H1 (cell line): ENCODE measurements around the gene LY6G6C. TPM values are rescaled to one million over a fixed set of nuclear protein-coding genes. Genes with fewer than 3 reads are reported as not detected.

Experiments used
- CTCF ChIA-PET: fragments of 300-600 bp; sonication (Branson Sonifier 250); formaldehyde crosslinking; loops from one replicate; lab custom pipeline; 2021; ENCODE audit not compliant: partially characterized antibody; lab: Charles Lee
- POLR2A ChIA-PET: fragments of 300-600 bp; sonication (Branson Sonifier 250); formaldehyde crosslinking; loops from one replicate; lab custom pipeline; 2021; ENCODE audit warnings: inconsistent platforms; ENCODE audit not compliant: partially characterized antibody; lab: Charles Lee
- DNase-seq, 2 experiments: peaks; one replicate each; pipeline versions ENCODE4 v3.0.0 to v3.0.0-alpha.2; 2010 to 2022; ENCODE audit warnings: low spot score in 2 of 2, low read depth in 1 of 2, mixed read lengths in 1 of 2
- FAIRE-seq: peaks from 2 replicates; lab custom pipeline; 2011; peaks lifted over from hg19 to GRCh38; lab: Jason Lieb, UNC
- H2AFZ ChIP-seq: 2 replicates; pipeline ENCODE4 v1.8.1; 2012; ENCODE audit warnings: low read length, inconsistent platforms
- H2AK5ac ChIP-seq: 2 replicates; pipeline ENCODE4 v1.6.1; 2013; ENCODE audit warnings: low read depth, low read length
- H2BK120ac ChIP-seq: replicated peaks from 2 replicates; pipeline ENCODE3; 2013; ENCODE audit warnings: low read depth, low read length, inconsistent platforms
- H2BK12ac ChIP-seq: 2 replicates; pipeline ENCODE4 v1.6.1; 2013; ENCODE audit warnings: low read depth, low read length
- H2BK15ac ChIP-seq: 2 replicates; pipeline ENCODE4 v1.6.1; 2013; ENCODE audit warnings: low read length
- H2BK20ac ChIP-seq: 2 replicates; pipeline ENCODE4 v1.6.1; 2013; ENCODE audit warnings: low read length
- H2BK5ac ChIP-seq: 2 replicates; pipeline ENCODE4 v1.6.1; 2013; ENCODE audit warnings: low read depth, low read length
- H3K14ac ChIP-seq: 2 replicates; pipeline ENCODE4 v1.6.1; 2013; ENCODE audit warnings: inconsistent platforms; ENCODE audit not compliant: insufficient read length
- H3K18ac ChIP-seq: 2 replicates; pipeline ENCODE4 v1.6.1; 2013; ENCODE audit warnings: low read length; ENCODE audit errors: extremely low read depth
- H3K23ac ChIP-seq: 2 replicates; pipeline ENCODE4 v1.6.1; 2013; ENCODE audit warnings: inconsistent platforms; ENCODE audit not compliant: insufficient read length
- H3K23me2 ChIP-seq: 2 replicates; pipeline ENCODE4 v1.6.1; 2013; ENCODE audit warnings: low read depth, low read length
- H3K27ac ChIP-seq: 2 replicates; pipeline ENCODE4 v1.6.1; 2011; ENCODE audit warnings: low read depth, low read length, inconsistent platforms
- H3K27me3 ChIP-seq, 4 experiments: replicated peaks in 1 of 4; 1 replicate in 1 of 4; 2 replicates in 3 of 4; pipeline versions ENCODE4 v1.6.1 to v1.8.1; 2011 to 2013; ENCODE audit warnings: low read length in 3 of 4, mild to moderate bottlenecking in 3 of 4, inconsistent platforms in 2 of 4, mixed read lengths in 2 of 4, moderate library complexity in 1 of 4; ENCODE audit not compliant: control insufficient read depth in 3 of 4, insufficient read depth in 3 of 4; ENCODE audit errors: extremely low read depth in 1 of 4
- H3K36me3 ChIP-seq, 4 experiments: 2 replicates each; pipeline versions ENCODE4 v1.6.1 to v1.8.1; 2011 to 2013; ENCODE audit warnings: mild to moderate bottlenecking in 4 of 4, low read length in 3 of 4, moderate library complexity in 2 of 4, control low read depth in 1 of 4, inconsistent platforms in 1 of 4; ENCODE audit not compliant: insufficient read depth in 4 of 4, control insufficient read depth in 2 of 4
- H3K4ac ChIP-seq: replicated peaks from 2 replicates; pipeline ENCODE3; 2013; ENCODE audit warnings: low read length, low read depth, mixed read lengths, inconsistent platforms; ENCODE audit not compliant: insufficient read length
- H3K4me1 ChIP-seq, 4 experiments: replicated peaks in 1 of 4; 1 replicate in 1 of 4; 2 replicates in 3 of 4; pipeline versions ENCODE4 v1.6.1 to v1.8.1; 2011 to 2013; ENCODE audit warnings: low read length in 3 of 4, inconsistent platforms in 2 of 4, mixed read lengths in 1 of 4; ENCODE audit not compliant: insufficient read depth in 4 of 4, control insufficient read depth in 3 of 4
- H3K4me2 ChIP-seq, 2 experiments: 2 replicates each; pipeline versions ENCODE4 v1.6.1 to v1.8.1; 2011 to 2013; ENCODE audit warnings: low read depth in 2 of 2, low read length in 2 of 2, control low read depth in 1 of 2, inconsistent platforms in 1 of 2, mild to moderate bottlenecking in 1 of 2; ENCODE audit not compliant: insufficient read depth in 1 of 2
- H3K4me3 ChIP-seq, 4 experiments: fragments of 200-600, 300-600 bp in 1 of 4; sonication (generic), shearing (Covaris generic), sonication (Bioruptor Twin) in 1 of 4; 2 replicates each; pipeline versions ENCODE4 v1.5.1 to v1.8.1; 2011 to 2016; ENCODE audit warnings: low read length in 4 of 4, low read depth in 3 of 4, control low read depth in 2 of 4, inconsistent platforms in 2 of 4, mild to moderate bottlenecking in 2 of 4, mixed read lengths in 1 of 4, moderate library complexity in 1 of 4; ENCODE audit not compliant: insufficient read depth in 2 of 4; ENCODE audit errors: extremely low read depth in 1 of 4
- H3K56ac ChIP-seq: replicated peaks from 2 replicates; pipeline ENCODE3; 2013; ENCODE audit warnings: low read depth, mild to moderate bottlenecking, mixed read lengths, low read length, inconsistent platforms; ENCODE audit not compliant: insufficient read length
- H3K79me1 ChIP-seq: 2 replicates; pipeline ENCODE4 v1.6.1; 2013; ENCODE audit warnings: low read depth, low read length, control low read depth
- H3K79me2 ChIP-seq, 2 experiments: 2 replicates each; pipeline versions ENCODE4 v1.6.1 to v1.8.1; 2012 to 2013; ENCODE audit warnings: low read length in 2 of 2, mild to moderate bottlenecking in 2 of 2, inconsistent platforms in 1 of 2; ENCODE audit not compliant: insufficient read depth in 2 of 2, control insufficient read depth in 1 of 2
- H3K9ac ChIP-seq, 4 experiments: replicated peaks in 1 of 4; 1 replicate in 1 of 4; 2 replicates in 3 of 4; pipeline versions ENCODE4 v1.6.1 to v1.8.1; 2011 to 2013; ENCODE audit warnings: low read depth in 3 of 4, low read length in 3 of 4, control low read depth in 2 of 4, mild to moderate bottlenecking in 2 of 4, moderate library complexity in 2 of 4, inconsistent platforms in 1 of 4; ENCODE audit errors: extremely low read depth in 1 of 4
- H3K9me3 ChIP-seq, 2 experiments: 2 replicates each; pipeline versions ENCODE4 v1.6.1 to v1.8.1; 2012 to 2013; ENCODE audit warnings: mild to moderate bottlenecking in 2 of 2, moderate library complexity in 2 of 2, control low read depth in 1 of 2, inconsistent platforms in 1 of 2, low read depth in 1 of 2, low read length in 1 of 2, mixed read lengths in 1 of 2; ENCODE audit not compliant: insufficient read depth in 2 of 2
- H4K20me1 ChIP-seq, 2 experiments: replicated peaks in 1 of 2; 2 replicates each; pipeline versions ENCODE3 to v1.8.1; 2011 to 2013; ENCODE audit warnings: inconsistent platforms in 2 of 2, low read length in 2 of 2, mild to moderate bottlenecking in 1 of 2; ENCODE audit not compliant: insufficient read depth in 2 of 2, control insufficient read depth in 1 of 2
- H4K5ac ChIP-seq: 2 replicates; pipeline ENCODE4 v1.6.1; 2013; ENCODE audit warnings: low read length, low read depth, mixed read lengths, inconsistent platforms; ENCODE audit not compliant: insufficient read length
- H4K8ac ChIP-seq: 2 replicates; pipeline ENCODE4 v1.8.0; 2013; ENCODE audit warnings: mild to moderate bottlenecking, moderate library complexity, low read length, inconsistent platforms; ENCODE audit not compliant: insufficient read depth; ENCODE audit errors: extremely low read depth
- H4K91ac ChIP-seq: replicated peaks from 2 replicates; pipeline ENCODE3; 2013; ENCODE audit warnings: low read length, mixed read lengths, inconsistent platforms; ENCODE audit not compliant: insufficient read length
- BACH1 ChIP-seq: IDR thresholded peaks from 2 replicates; pipeline ENCODE4 v1.6.1; 2012; ENCODE audit warnings: low read length, improper control_type of control experiment
- BRCA1 ChIP-seq: IDR thresholded peaks from 2 replicates; pipeline ENCODE4 v1.6.1; 2012; ENCODE audit warnings: low read depth, low read length, improper control_type of control experiment
- GTF2F1 ChIP-seq: IDR thresholded peaks from 2 replicates; pipeline ENCODE4 v1.6.1; 2012; ENCODE audit warnings: low read depth, low read length, improper control_type of control experiment, borderline replicate concordance
- HDAC2 ChIP-seq, 2 experiments: fragments of 300-600 bp in 1 of 2; sonication (generic) in 1 of 2; IDR thresholded peaks; 2 replicates each; pipeline ENCODE4 v1.6.1; 2011 to 2012; ENCODE audit warnings: low read depth in 2 of 2, low read length in 2 of 2, mild to moderate bottlenecking in 2 of 2, moderate library complexity in 2 of 2, borderline replicate concordance in 1 of 2, inconsistent platforms in 1 of 2
- JUND ChIP-seq: IDR thresholded peaks from 2 replicates; pipeline ENCODE4 v1.6.1; 2011; ENCODE audit warnings: mild to moderate bottlenecking, improper control_type of control experiment, low read length
- RNF2 ChIP-seq: fragments of 200-900, 300-1000 bp; sonication (generic); IDR thresholded peaks from 2 replicates; pipeline ENCODE4 v1.7.1; 2016; ENCODE audit warnings: borderline replicate concordance, low read depth, mild to moderate bottlenecking, antibody characterized with exemption, low read length; ENCODE audit not compliant: poor library complexity, severe bottlenecking; ENCODE audit errors: missing control alignments
- SP2 ChIP-seq: IDR thresholded peaks from 2 replicates; pipeline ENCODE4 v1.6.1; 2012; ENCODE audit warnings: mild to moderate bottlenecking, low read length, inconsistent platforms
- SUZ12 ChIP-seq: fragments of 200-600 bp; sonication (generic); IDR thresholded peaks from 2 replicates; pipeline ENCODE4 v1.6.1; 2012; ENCODE audit warnings: mild to moderate bottlenecking, inconsistent platforms, low read length, moderate library complexity, mixed read lengths
- TBP ChIP-seq: IDR thresholded peaks from 2 replicates; pipeline ENCODE4 v1.6.1; 2011; ENCODE audit warnings: low read depth, low read length, improper control_type of control experiment
- WGBS, 2 experiments: shearing (Covaris generic) in 1 of 2; methylation state at CpG; one replicate each; pipeline versions ENCODE4 v1.1.6 to v1.1.7; 2013 to 2015; ENCODE audit warnings: low lambda C conversion rate in 2 of 2, mixed read lengths in 2 of 2, inconsistent platforms in 1 of 2, low coverage in 1 of 2, missing lambda C conversion rate in 1 of 2; ENCODE audit not compliant: insufficient replicate concordance in 2 of 2, insufficient coverage in 1 of 2, insufficient read length in 1 of 2; ENCODE audit errors: extremely low coverage in 1 of 2, missing lambda C conversion rate in 1 of 2; 5-methylcytosine and 5-hydroxymethylcytosine counted together
- polyA plus RNA-seq, 7 experiments: library from polyadenylated mRNA; depleted of rRNA in 3 of 7; stranded (reverse) in 5 of 7; unstranded in 2 of 7; fragments of >200 nt in 5 of 7; fragments of 200-250 nt in 2 of 7; gene quantifications; 1 replicate in 5 of 7; 2 replicates in 1 of 7; 4 replicates in 1 of 7; pipeline versions ENCODE4 v1.2.1 to v1.2.3, GENCODE V29; 2011 to 2013; ENCODE audit warnings: missing spikeins in 2 of 7, mixed read lengths in 2 of 7
- total RNA-seq: library from RNA; stranded (reverse); fragmentation: NEBNext Ultra II Directional; extraction: Animal tissue kit (Norgen Biotek cat#: 25700); gene quantifications from 2 replicates; pipeline ENCODE4 v1.2.1, GENCODE V29; 2021
- TF ChIP-seq, protein P1 (sequence below): IDR thresholded peaks from 2 replicates; pipeline ENCODE4 v1.6.1; 2011; ENCODE audit warnings: low read length, improper control_type of control experiment

The LY6G6C gene
- total and polyA plus RNA-seq, 2 of the 8 experiments (the other 6 are each of a cell fraction or from before 2014, with no cell fraction given): 0.23 TPM; not detected in 1

GRCh38 chr6:31770860-31771259, 49.3 kb upstream of the LY6G6C start:
- Histone ChIP-seq H4K20me1 (no peaks in the 10 kb centered on the region), H2AK5ac (no peak overlapping the region), H2BK12ac (no peak overlapping the region), H3K23ac (no peak overlapping the region), H3K9ac (no peak overlapping the region), H3K4me1 (peaks cover 0 to 5% (median under 1%) of the 10 kb centered on the region in 4 experiments; a peak in 4 of 7 replicates), H3K4ac (no peak overlapping the region), H2BK120ac (no peak overlapping the region), H3K56ac (no peak overlapping the region), H3K27me3 (no peaks in the 10 kb centered on the region), H3K4me2 (no peak overlapping the region), H3K79me2 (no peaks in the 10 kb centered on the region), H3K14ac (no peak overlapping the region), H4K8ac (no peak overlapping the region), H3K27ac (no peak overlapping the region), H2BK5ac (no peak overlapping the region), H4K5ac (no peak overlapping the region), H3K79me1 (no peaks in the 10 kb centered on the region), H3K18ac (no peak overlapping the region), H2BK15ac (no peak overlapping the region), H3K36me3 (no peaks in the 10 kb centered on the region), H3K4me3 (no peak overlapping the region), H2BK20ac (no peak overlapping the region), H3K23me2 (0 out of 2 replicates have a peak, but pooled peaks cover 3% of the 10 kb centered on the region), H2AFZ (no peak overlapping the region), H4K91ac (no peak overlapping the region), H3K9me3 (no peaks in the 10 kb centered on the region)
- 74% methylated on average over 2 of the region's 2 CpGs; no CpG with 5 or more reads in 1 of the 2 experiments for WGBS, 2 experiments
- DNase-seq (no peak), FAIRE-seq (no peak)
- ChIA-PET CTCF (interaction anchor here (0.6 to 14.4 kb wide), 18 partner anchors 14 to 97 kb away, joined by 3 to 228 read pairs (median 12); partner anchors contain the start of genes DDAH2, HSPA1B, MPIG6B and MSH5), POLR2A (interaction anchor here (0.6 to 2.8 kb wide), 9 partner anchors 10 to 1604 kb away, joined by 3 to 10 read pairs (median 7); partner anchors contain the start of genes HSPA1A, HSPA1L, MSH5 and VARS1)
- TF ChIP-seq BACH1 (no peak), BRCA1 (no peak), HDAC2 (IDR thresholded peaks at IDR 0.05; ENCODE audit: borderline replicate concordance in 1 of 2, low read depth in 2 of 2, low read length in 2 of 2) (no peak), SUZ12 (no peak), SP2 (no peak), GTF2F1 (no peak), RNF2 (no peak), JUND (no peak), TBP (no peak)
- TF ChIP-seq, protein P1, sequence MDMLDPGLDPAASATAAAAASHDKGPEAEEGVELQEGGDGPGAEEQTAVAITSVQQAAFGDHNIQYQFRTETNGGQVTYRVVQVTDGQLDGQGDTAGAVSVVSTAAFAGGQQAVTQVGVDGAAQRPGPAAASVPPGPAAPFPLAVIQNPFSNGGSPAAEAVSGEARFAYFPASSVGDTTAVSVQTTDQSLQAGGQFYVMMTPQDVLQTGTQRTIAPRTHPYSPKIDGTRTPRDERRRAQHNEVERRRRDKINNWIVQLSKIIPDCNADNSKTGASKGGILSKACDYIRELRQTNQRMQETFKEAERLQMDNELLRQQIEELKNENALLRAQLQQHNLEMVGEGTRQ: no peak
